ENCODE data around the gene BCAS1. TPM values are rescaled to one million over a fixed set of nuclear protein-coding genes. Genes with fewer than 3 reads are reported as not detected.

BCAS1 gene
- total and polyA plus RNA-seq, 10 of the 15 experiments (the other 5 are each of a cell fraction or from before 2014, with no cell fraction given), result 0.21 to 1.4 (median 0.55) TPM

DNA sequence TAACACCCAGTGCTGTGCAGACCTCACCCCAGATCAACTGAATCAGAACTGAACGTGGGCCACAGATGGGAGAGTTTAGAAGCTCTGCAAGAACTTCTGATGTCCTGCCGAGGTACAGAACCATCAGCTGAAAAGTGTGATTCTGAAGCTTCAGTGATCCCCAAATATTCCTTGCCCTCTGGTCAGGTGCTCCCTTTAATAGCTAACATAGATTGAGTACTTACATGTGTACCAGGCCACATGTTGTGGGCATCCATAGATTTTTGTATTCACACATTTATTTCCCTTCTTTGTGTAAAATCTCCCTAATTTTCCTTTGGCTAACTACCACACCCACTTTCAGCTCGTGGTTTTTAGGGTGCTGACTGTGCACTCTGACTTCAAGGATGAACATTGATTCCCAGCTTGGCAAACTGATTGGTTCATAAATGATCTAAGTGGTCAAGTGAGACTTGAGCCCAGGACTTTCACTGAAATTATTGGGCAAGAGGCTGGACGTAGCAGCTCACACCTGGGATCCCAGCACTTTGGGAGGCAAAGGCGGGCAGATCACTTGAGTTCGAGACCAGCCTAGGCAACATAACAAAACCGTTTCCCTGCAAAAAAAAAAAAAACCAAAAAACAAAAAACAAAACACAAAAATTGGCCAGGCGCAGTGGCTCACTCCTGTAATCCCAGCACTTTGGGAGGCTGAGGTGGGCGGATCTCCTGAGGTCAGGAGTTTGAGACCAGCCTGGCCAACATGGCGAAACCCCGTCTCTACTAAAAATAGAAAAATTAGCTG, 162.2 kb downstream of the BCAS1 start:
- intact Hi-C loops (cut with micrococcal nuclease; ENCODE audit: unreplicated experiment) (loop anchor here (2.0 to 5.0 kb wide), 2 partner anchors 15 to 34 kb away; no protein-coding TSS in a partner anchor), in situ Hi-C loops (cut with MboI) (no loop called here)
- ATAC-seq (no peak; the same call in 2 of the 3 replicates), FAIRE-seq (no peak), DNase-seq (ENCODE audit: low read depth, low spot score) (no peak)
- peaks cover 33% of the 10 kb centered on the region for H3K4me1 ChIP-seq (ENCODE audit: control insufficient read depth, insufficient read depth, low read length)
- H2AFZ ChIP-seq (ENCODE audit: control insufficient read depth, low read depth, low read length), result peak overlapping the region; percentile 42
- no peak overlapping the region for H3K4me3 ChIP-seq
- 43% methylated on average over 11 of the region's 11 CpGs for WGBS (ENCODE audit: insufficient coverage, insufficient replicate concordance, low lambda C conversion rate, missing lambda C conversion rate)
- ChIA-PET CTCF (interaction anchor here (0.5 to 3.7 kb wide), 15 partner anchors 8 to 330 kb away, joined by 3 to 19 read pairs (median 3); no protein-coding TSS in a partner anchor), SMC1A (ENCODE audit: uncharacterized antibody, unreplicated experiment) (interaction anchor here (0.6 to 13.3 kb wide), 30 partner anchors 9 to 495 kb away, joined by 3 to 117 read pairs (median 6); no protein-coding TSS in a partner anchor), POLR2A (interaction anchor here (0.7 to 4.3 kb wide), 15 partner anchors 9 to 319 kb away, joined by 3 to 24 read pairs (median 4); no protein-coding TSS in a partner anchor), RAD21 (ENCODE audit: unreplicated experiment) (interaction anchor here (0.6 to 6.9 kb wide), 24 partner anchors 8 to 265 kb away, joined by 3 to 59 read pairs (median 4); no protein-coding TSS in a partner anchor)
- H3K79me2 ChIP-seq (ENCODE audit: control insufficient read depth, insufficient read depth, low read length), result peaks cover 5% of the 10 kb centered on the region
- no peaks in the 10 kb centered on the region for H3K36me3 ChIP-seq (ENCODE audit: control insufficient read depth in 2 of 2, insufficient read depth in 2 of 2, low read length in 1 of 2)
- 0 out of 2 replicates have a peak overlapping the region, but pooled peaks have one; percentile 11 for H3K4me2 ChIP-seq (ENCODE audit: control insufficient read depth, insufficient read depth)
- H3K9me3 ChIP-seq (replicated peaks; ENCODE audit: control insufficient read depth, insufficient read depth, low read length), result no peaks in the 10 kb centered on the region
- peak overlapping the region; percentile 69 for H3K9ac ChIP-seq (ENCODE audit: control insufficient read depth, insufficient read depth, low read length)
- H4K20me1 ChIP-seq (ENCODE audit: control insufficient read depth, insufficient read depth), result no peaks in the 10 kb centered on the region
- peak overlapping the region; percentile 72 for H3K27ac ChIP-seq (ENCODE audit: control insufficient read depth, insufficient read depth)
- no TSS peak for BruUV-seq (replicated peaks)
- no peaks in the 10 kb centered on the region for H3K27me3 ChIP-seq (replicated peaks in 1 of 2; ENCODE audit: control insufficient read depth in 2 of 2, insufficient read depth in 2 of 2, low read length in 1 of 2)
- TF ChIP-seq ZNF622 (IDR thresholded peaks at IDR 0.05) (no peak), MYC (IDR thresholded peaks at IDR 0.05; ENCODE audit: insufficient read depth, insufficient read length, insufficient replicate concordance, low read length, severe bottlenecking) (no peak), ZZZ3 (IDR thresholded peaks at IDR 0.05; ENCODE audit: control insufficient read depth, insufficient read length, low read depth) (no peak), GABPA (IDR thresholded peaks at IDR 0.05; ENCODE audit: low read depth) (no peak), BRCA1 (IDR thresholded peaks at IDR 0.05; ENCODE audit: low read depth, low read length) (no peak)
- TF ChIP-seq, protein P1, sequence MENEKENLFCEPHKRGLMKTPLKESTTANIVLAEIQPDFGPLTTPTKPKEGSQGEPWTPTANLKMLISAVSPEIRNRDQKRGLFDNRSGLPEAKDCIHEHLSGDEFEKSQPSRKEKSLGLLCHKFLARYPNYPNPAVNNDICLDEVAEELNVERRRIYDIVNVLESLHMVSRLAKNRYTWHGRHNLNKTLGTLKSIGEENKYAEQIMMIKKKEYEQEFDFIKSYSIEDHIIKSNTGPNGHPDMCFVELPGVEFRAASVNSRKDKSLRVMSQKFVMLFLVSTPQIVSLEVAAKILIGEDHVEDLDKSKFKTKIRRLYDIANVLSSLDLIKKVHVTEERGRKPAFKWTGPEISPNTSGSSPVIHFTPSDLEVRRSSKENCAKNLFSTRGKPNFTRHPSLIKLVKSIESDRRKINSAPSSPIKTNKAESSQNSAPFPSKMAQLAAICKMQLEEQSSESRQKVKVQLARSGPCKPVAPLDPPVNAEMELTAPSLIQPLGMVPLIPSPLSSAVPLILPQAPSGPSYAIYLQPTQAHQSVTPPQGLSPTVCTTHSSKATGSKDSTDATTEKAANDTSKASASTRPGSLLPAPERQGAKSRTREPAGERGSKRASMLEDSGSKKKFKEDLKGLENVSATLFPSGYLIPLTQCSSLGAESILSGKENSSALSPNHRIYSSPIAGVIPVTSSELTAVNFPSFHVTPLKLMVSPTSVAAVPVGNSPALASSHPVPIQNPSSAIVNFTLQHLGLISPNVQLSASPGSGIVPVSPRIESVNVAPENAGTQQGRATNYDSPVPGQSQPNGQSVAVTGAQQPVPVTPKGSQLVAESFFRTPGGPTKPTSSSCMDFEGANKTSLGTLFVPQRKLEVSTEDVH (IDR thresholded peaks at IDR 0.05; ENCODE audit: low read depth, partially characterized antibody), result no peak
- TF ChIP-seq, protein P2, sequence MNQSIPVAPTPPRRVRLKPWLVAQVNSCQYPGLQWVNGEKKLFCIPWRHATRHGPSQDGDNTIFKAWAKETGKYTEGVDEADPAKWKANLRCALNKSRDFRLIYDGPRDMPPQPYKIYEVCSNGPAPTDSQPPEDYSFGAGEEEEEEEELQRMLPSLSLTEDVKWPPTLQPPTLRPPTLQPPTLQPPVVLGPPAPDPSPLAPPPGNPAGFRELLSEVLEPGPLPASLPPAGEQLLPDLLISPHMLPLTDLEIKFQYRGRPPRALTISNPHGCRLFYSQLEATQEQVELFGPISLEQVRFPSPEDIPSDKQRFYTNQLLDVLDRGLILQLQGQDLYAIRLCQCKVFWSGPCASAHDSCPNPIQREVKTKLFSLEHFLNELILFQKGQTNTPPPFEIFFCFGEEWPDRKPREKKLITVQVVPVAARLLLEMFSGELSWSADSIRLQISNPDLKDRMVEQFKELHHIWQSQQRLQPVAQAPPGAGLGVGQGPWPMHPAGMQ (IDR thresholded peaks at IDR 0.05; ENCODE audit: borderline replicate concordance), result no peak
- TF ChIP-seq, protein P3, sequence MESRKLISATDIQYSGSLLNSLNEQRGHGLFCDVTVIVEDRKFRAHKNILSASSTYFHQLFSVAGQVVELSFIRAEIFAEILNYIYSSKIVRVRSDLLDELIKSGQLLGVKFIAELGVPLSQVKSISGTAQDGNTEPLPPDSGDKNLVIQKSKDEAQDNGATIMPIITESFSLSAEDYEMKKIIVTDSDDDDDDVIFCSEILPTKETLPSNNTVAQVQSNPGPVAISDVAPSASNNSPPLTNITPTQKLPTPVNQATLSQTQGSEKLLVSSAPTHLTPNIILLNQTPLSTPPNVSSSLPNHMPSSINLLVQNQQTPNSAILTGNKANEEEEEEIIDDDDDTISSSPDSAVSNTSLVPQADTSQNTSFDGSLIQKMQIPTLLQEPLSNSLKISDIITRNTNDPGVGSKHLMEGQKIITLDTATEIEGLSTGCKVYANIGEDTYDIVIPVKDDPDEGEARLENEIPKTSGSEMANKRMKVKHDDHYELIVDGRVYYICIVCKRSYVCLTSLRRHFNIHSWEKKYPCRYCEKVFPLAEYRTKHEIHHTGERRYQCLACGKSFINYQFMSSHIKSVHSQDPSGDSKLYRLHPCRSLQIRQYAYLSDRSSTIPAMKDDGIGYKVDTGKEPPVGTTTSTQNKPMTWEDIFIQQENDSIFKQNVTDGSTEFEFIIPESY (IDR thresholded peaks at IDR 0.05), result no peak
- TF ChIP-seq, protein P4, sequence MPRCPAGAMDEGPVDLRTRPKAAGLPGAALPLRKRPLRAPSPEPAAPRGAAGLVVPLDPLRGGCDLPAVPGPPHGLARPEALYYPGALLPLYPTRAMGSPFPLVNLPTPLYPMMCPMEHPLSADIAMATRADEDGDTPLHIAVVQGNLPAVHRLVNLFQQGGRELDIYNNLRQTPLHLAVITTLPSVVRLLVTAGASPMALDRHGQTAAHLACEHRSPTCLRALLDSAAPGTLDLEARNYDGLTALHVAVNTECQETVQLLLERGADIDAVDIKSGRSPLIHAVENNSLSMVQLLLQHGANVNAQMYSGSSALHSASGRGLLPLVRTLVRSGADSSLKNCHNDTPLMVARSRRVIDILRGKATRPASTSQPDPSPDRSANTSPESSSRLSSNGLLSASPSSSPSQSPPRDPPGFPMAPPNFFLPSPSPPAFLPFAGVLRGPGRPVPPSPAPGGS (IDR thresholded peaks at IDR 0.05; ENCODE audit: borderline replicate concordance, insufficient read depth, low read depth, low read length, poor library complexity, severe bottlenecking), result no peak
- TF ChIP-seq, protein P5, sequence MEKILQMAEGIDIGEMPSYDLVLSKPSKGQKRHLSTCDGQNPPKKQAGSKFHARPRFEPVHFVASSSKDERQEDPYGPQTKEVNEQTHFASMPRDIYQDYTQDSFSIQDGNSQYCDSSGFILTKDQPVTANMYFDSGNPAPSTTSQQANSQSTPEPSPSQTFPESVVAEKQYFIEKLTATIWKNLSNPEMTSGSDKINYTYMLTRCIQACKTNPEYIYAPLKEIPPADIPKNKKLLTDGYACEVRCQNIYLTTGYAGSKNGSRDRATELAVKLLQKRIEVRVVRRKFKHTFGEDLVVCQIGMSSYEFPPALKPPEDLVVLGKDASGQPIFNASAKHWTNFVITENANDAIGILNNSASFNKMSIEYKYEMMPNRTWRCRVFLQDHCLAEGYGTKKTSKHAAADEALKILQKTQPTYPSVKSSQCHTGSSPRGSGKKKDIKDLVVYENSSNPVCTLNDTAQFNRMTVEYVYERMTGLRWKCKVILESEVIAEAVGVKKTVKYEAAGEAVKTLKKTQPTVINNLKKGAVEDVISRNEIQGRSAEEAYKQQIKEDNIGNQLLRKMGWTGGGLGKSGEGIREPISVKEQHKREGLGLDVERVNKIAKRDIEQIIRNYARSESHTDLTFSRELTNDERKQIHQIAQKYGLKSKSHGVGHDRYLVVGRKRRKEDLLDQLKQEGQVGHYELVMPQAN (conservative IDR thresholded peaks at IDR 0.05), result 0 out of 2 replicates have a peak, but pooled peaks have one; percentile 16
